D721Med (cell line): ENCODE measurements around the gene PPP1R18.

ENCODE experiments used
- DNase-seq: peaks from one replicate; pipeline ENCODE4 v3.0.0; 2011; ENCODE audit warnings: low spot score; ENCODE audit not compliant: insufficient read length
- FAIRE-seq: peaks from 2 replicates; lab custom pipeline; 2011; peaks lifted over from hg19 to GRCh38; lab: Jason Lieb, UNC
- CTCF ChIP-seq: IDR thresholded peaks from 2 replicates; pipeline ENCODE4 v1.5.1; 2012; ENCODE audit warnings: mild to moderate bottlenecking, control low read depth; ENCODE audit not compliant: insufficient read depth; ENCODE audit errors: missing control alignments

Gene PPP1R18

GRCh38 chr6:30643656-30644055 is 42.8 kb downstream of the PPP1R18 start:
- no peak for TF ChIP-seq CTCF
- FAIRE-seq (no peak), DNase-seq (no peak)

- FAIRE-seq (no peak), DNase-seq (no peak)
- TF ChIP-seq CTCF, result no peak
These were observed 45.4 kb downstream of the PPP1R18 start for GRCh38 chr6:30641048-30641447.

- TF ChIP-seq CTCF, result no peak
- no peak for DNase-seq
- FAIRE-seq, result no peak
These were observed 46.0 kb downstream of the PPP1R18 start for GRCh38 chr6:30640481-30640880.

GRCh38 chr6:30635834-30636233 is 50.6 kb downstream of the PPP1R18 start:
- TF ChIP-seq CTCF, result no peak
- FAIRE-seq, result no peak
- no peak for DNase-seq

GRCh38 chr6:30626484-30627366 is 59.7 kb downstream of the PPP1R18 start, which contains the start of gene ATAT1:
Gene ATAT1 (plus strand): TSS chr6:30626874.
- DNase-seq (peak; percentile 82), FAIRE-seq (no peak)
- peak; percentile 36 for TF ChIP-seq CTCF
